Activated effector memory CD4-positive, alpha-beta T cell treated with Interleukin-2 at 50 U/mL for 16 hours (primary cell): ENCODE data around the gene FANCE.
"Not testable (repeated sequence)": the region's sequence is repeated elsewhere in the genome, so short reads cannot be mapped to it uniquely, and the experiment has no call there.

Experiments used
- DNase-seq: peaks from one replicate; pipeline ENCODE4 v3.0.0-alpha.2; 2020

FANCE gene

DNA sequence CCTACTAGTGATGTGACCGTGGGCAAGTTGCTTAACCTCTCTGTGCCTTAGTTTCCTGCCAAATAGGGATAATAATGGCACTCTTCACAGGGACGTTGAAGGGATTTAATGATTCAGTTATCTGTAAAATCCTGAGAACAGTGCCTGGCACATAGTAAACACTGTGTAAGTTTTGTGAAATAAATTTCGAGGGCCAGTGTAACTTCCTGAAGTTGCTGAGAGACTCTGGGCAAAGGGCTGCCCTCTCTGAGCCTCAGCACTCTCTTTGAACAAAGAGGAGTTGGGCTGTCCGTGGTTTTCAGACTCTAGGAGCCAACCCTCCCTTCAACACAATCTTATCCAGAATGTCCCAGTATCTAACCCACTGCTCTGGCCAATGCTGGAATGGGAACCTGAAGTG is 47.2 kb downstream of the FANCE start:
- DNase-seq = no peak

DNA sequence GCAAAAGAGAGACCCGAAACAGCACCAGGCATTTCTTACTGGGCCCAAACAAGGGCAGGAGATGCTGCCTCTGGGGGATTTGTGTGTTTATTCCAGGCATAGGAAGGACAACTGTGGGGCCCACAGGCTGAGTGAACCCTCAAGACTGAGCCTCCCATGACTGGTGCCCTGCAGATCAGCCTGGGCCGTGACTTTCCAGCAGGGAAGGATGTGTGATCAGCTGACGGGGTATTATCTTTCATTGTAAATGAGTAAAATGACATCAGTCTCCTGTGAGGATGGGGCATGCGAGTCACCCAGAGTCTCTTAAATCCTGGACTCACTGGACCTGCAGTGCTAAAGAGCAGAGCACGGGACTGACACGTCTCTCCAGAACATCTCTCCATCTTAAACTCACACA is 48.6 kb downstream of the FANCE start:
- no peak for DNase-seq

DNA sequence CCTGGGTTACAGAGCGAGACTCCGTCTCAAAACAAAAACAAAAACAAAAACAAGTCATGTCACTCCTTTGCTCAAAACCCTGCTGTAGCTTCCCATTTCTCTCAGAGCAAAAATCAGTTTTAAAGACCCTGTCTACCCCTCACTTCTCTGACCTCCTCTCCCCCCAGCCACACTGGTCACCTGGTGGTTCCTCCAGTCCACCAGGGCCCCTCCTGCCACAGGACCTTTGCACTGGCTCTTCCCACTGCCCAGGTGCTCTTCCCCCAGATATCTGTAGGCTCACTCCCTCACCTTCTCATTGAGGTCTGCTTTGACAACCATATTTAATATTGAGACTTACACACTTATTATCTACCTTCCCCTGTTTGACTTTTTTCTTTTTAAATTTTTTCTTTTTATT is 49.6 kb downstream of the FANCE start:
- no peak for DNase-seq

DNA sequence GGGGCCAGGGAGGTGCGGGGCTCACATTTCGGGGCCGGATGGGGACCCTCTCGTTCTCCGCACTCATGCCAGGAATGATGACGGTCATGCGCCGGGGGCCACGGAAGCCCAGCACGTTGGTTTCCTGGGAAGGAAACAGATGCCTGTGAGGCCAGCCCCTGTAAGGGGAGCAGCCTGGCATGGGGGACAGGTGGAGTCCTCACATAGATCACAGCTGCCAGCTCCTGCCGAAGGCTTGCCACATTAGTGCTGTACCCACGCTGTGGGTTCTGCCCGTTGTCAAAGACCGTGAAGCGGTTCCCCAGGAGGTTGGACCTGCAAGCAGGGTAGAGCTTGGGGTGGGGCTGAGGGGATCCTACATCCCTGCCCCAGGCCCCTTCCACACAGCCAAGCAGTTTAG is 51.4 kb downstream of the FANCE start:
- DNase-seq = no peak

DNA sequence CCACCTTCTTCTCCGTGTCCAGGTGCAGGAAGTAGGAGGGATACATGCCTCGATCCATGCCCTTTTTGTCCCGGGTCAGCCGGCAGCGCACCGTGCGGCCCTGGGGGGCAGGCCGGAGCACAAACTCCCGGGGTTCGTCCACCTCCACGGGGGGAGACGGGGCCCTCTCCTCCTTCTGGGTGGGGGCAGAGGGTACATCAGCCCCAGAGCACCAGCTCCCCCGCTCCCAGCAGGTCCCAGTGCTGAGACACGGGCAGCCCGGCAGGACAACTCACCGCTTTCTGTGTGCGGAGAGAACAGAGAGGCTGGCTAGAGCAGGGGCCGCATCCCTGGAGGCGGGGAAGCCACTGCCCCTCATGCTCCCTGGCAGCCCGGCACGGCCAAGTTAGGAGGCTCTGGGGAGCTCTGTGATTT is 53.9 kb downstream of the FANCE start:
- no peak for DNase-seq

DNA sequence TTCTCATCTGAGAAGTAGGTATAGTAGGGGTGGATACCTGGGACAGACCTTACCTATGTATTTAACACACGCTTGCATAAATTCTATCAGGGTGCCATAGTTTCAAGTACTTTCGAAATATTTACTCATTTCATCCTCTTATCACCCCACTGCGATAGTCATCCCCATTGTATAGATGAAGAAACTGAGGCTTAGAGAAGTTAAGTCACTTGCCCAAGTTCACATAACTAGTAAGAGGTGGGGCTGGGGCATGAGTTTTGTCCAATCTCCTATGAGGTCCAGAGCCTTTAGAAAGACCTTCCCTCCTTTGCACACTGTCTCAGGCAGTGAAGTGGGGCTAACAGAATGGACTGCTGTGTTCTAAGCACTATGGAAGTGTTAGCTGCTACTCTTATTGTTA is 54.4 kb downstream of the FANCE start:
- DNase-seq = no peak

DNA sequence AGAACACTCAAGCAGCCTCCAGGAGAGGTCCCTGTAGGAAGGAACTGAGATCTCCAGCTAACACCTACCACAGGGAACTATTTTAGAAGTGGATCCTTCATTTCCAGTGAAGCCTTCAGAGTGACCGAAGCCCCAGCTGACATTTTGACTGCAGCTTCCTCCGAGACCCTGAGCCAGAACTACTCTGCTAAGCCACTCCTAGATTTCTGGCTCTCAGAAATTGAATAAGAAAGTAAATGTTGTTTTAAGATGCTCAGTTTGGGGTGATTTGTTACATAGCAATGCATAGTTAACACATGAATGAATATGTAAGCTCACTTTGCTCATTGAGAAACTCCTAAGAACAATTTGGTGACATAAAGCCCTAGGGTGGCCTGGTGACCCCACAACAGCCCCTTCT is 55.1 kb downstream of the FANCE start:
- no peak for DNase-seq

DNA sequence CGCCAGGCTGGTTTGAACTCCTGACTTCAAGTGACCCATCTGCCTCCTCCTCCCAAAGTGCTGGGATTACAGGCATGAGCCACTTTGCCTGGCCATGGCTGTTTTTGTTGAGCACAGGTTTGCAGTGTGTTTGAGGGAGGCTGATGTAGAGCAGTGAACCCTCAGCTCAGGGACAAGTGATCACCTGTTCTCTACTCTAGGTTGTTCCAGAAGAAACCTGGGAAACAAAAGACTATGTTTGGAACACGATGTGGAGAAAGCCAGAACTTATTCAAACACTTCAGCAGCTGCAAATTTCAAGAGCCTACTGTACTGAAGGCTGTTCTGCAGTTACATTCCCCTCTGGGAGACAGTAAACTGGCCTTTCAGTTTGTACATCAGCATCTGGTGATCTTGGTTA is 55.9 kb downstream of the FANCE start:
- no peak for DNase-seq

DNA sequence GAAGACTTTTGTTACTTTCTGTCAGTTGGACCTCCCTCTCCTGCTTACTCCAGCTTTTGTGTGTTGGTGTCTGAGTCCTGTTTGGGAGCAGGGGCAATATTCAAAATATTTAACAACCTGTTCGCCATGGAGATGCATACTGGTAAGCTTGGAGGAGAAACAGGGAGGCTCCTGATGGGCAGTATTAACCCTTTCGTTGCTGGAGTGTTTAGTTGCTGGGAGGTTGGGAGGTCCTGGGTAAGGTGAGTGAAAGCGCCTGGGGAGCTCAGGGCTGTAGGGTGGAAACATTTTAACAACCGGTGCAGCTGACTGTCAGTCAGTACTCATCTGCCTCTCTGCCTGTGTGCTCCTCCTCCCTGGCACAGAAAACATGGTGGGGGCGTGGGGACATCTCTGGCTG is 56.4 kb downstream of the FANCE start:
- no peak for DNase-seq

DNA sequence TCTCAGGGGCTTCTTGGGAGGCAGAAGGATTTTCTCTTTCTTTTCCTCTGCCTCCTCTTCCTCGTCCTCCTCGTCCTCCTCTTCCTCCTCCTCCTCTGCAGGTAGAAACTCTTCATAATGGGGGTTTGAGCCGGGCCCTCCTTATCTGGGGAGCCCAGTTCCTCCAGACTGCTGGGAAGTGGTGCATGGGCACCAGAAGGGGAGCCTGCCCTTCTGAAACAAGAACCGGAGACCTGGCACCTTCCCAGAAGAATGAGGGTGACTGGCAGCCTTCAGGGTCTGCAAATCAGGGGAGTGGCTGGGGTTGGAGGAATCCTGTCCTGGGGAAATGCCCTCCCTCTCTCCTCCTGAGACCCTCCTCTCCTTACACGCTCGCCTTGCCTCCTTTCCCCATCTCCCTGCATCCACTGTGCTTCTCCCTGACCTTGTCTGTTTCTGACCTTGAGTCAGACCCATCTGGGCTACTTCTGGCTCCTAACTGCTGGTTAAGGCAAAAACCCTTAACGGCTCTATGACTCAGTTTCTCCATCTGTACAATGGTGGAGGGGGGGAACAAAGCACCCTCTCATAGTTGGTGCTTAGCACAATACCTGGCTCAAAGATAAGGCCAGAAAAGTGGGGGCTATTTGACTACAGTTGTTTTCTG is 58.9 kb downstream of the FANCE start:
- no peak for DNase-seq

DNA sequence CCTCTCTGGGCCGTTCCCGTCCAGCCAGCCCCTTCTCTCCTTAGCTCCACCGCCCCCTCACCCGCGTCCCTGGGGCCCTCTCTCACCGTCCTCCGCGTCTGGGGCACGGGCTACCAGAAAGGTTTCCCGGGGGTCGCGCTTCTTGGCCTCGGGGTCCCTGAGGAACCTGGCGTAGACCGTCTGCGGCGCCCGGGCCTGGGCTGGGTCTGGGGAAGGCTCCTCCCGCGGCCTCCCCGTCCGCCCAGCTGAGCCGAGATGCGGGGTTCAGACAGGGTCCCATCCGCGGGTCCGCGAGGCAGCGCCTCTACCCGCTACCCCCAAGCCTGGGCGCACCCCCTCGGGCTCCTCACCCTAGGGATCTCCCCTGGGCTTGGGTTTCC is 59.4 kb downstream of the FANCE start:
- DNase-seq = no peak

DNA sequence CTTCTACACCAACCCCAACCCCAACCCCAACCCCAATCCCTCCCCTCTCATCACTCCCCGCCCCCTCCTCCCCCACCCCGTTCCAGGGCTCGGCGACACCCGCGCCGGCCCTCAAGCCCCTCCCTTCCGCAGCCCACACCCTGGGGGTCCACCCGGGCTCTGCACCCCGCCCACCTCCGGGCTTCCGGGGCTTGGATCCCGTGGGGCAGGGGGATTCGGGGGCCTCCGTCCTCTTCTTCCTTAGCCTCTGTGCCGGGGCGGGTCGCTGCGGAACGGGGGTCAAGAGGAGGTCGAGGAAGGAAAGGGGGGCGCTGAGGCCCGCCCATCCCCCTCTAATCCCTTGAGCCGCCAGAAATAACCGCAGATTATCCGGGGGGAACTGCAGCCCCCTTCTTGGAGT is 59.9 kb downstream of the FANCE start:
- no peak for DNase-seq

DNA sequence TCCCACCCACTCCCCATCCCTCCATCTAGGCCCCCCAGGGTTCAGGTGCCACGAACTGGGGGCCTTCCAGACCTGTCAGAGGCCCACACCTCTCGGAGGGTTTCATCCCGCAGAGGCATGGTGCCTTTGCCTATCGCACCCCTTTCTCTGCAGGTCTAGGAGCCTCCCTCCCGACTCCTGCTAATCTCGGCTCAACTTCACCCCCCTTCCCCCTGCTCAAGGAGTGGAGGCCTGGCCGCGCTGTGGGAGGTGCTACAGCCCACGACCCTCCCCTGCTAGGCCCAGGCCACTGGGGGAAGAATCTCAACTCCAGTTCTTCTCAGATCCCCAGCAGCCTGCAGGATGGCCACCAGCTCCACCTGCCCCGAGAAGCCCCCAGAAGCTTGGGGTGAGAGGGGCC is 60.6 kb downstream of the FANCE start, which contains the start of gene TULP1:
Gene TULP1, minus strand, starts transcription at position 157 of the 400 bp plus-strand sequence. Its CDS starts 38 bp downstream, at position 119.
- DNase-seq = no peak

DNA sequence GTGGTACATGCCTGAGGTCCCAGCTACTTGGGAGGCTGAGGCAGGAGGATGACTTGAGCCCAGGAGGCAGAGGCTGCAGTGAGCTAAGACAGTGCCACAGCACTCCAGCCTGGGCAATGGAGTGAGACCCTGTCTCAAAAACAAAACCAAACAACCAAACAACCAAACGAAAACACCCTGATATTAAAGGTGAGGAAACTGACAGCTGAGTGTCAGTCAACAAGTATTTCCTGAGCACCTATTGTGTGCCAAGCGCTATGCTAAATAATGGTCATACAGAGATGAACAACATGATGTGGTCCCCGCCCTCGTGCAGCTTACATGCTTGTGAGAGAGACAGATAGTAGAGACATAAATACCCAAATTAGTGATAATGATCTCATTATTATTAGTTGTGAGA is 62.4 kb downstream of the FANCE start:
- DNase-seq = no peak

DNA sequence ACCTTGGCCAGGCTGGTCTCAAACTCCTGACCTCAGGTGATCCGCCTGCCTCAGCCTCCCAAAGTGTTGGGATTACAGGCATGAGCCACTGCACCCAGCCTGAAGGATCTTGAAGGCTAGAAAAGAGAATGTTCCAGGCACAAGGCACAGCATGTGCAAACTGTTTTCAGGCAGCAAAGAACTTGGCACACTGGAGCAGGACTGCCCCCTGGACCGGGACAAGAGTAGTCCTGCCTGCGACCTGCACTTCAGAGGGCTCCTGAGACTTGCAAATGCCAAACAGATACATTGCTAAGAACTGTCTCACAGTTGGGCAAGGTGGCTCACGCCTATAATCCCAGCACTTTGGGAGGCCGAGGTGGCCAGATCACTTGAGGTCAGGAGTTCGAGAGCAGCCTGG is 63.8 kb downstream of the FANCE start:
- not testable (repeated sequence) for DNase-seq
